ENCODE measurements around the gene CENPH. TPM values are rescaled to one million over a fixed set of nuclear protein-coding genes. Genes with fewer than 3 reads are reported as not detected.

CENPH gene
- total and polyA plus RNA-seq, 2 of the 13 experiments (the other 11 are each of a cell fraction or from before 2014, with no cell fraction given) = 11.2 to 28.8 TPM

- TF ChIP-seq ZNF362 (CRISPR knock-in tag; IDR thresholded peaks at IDR 0.05; ENCODE audit: borderline replicate concordance) = no peak
- peak; percentile 91 for TF ChIP-seq POLR2G (IDR thresholded peaks at IDR 0.05; ENCODE audit: low read depth, low read length)
- TF ChIP-seq CCAR2 (optimal IDR thresholded peaks at IDR 0.05; ENCODE audit: low read depth, low read length) = no peak
- TF ChIP-seq FIP1L1 (IDR thresholded peaks at IDR 0.05; ENCODE audit: borderline replicate concordance, insufficient read depth, low read depth, low read length) = no peak
- peak; percentile 67; the same call in 1 of the 2 replicates for TF ChIP-seq ZNF574 (CRISPR knock-in tag; IDR thresholded peaks at IDR 0.05)
- peak; percentile 69 for TF ChIP-seq HOXA3 (CRISPR knock-in tag; IDR thresholded peaks at IDR 0.05)
- TF ChIP-seq ZNF280B (CRISPR knock-in tag; IDR thresholded peaks at IDR 0.05; ENCODE audit: borderline replicate concordance) = 0 out of 2 replicates have a peak, but pooled peaks have one; percentile 68
- no peak for TF ChIP-seq ZFAT (CRISPR knock-in tag; conservative IDR thresholded peaks at IDR 0.05)
- TF ChIP-seq KDM6A (CRISPR knock-in tag; IDR thresholded peaks at IDR 0.05; ENCODE audit: low read depth) = no peak
- 0 out of 2 replicates have a peak, but pooled peaks have one; percentile 20 for TF ChIP-seq ZNF543 (CRISPR knock-in tag; IDR thresholded peaks at IDR 0.05)
- TF ChIP-seq MXD3 (CRISPR knock-in tag; IDR thresholded peaks at IDR 0.05) = peak; percentile 77
- no peak; the same call in 1 of the 2 replicates for TF ChIP-seq ZSCAN29 (CRISPR knock-in tag; conservative IDR thresholded peaks at IDR 0.05)
- 0 out of 2 replicates have a peak, but pooled peaks have one; percentile 63 for TF ChIP-seq ZNF253 (CRISPR knock-in tag; IDR thresholded peaks at IDR 0.05; ENCODE audit: borderline replicate concordance)
- no peak for TF ChIP-seq MTA3 (CRISPR knock-in tag; IDR thresholded peaks at IDR 0.05)
- TF ChIP-seq SAP130 (CRISPR knock-in tag; IDR thresholded peaks at IDR 0.05; ENCODE audit: low read depth) = peak; percentile 100
- TF ChIP-seq ELF3 (CRISPR knock-in tag; IDR thresholded peaks at IDR 0.05) = peak; percentile 82; the same call in 1 of the 2 replicates
- peak; percentile 68; the same call in 1 of the 2 replicates for TF ChIP-seq ZNF292 (CRISPR knock-in tag; IDR thresholded peaks at IDR 0.05; ENCODE audit: borderline replicate concordance, low read depth)
- TF ChIP-seq JUN (CRISPR knock-in tag; IDR thresholded peaks at IDR 0.05) = no peak
- TF ChIP-seq ZNF749 (CRISPR knock-in tag; IDR thresholded peaks at IDR 0.05; ENCODE audit: borderline replicate concordance) = no peak
- TF ChIP-seq TFE3 (CRISPR knock-in tag; IDR thresholded peaks at IDR 0.05) = peak; percentile 81; the same call in 1 of the 2 replicates
- peak; percentile 46; the same call in 1 of the 2 replicates for TF ChIP-seq KDM4B (CRISPR knock-in tag; IDR thresholded peaks at IDR 0.05)
- TF ChIP-seq ZNF577 (CRISPR knock-in tag; IDR thresholded peaks at IDR 0.05; ENCODE audit: borderline replicate concordance, low read depth) = no peak
Observed at GRCh38 chr5:69234457-69235268, 45.3 kb downstream of the CENPH start, which contains the start of gene CDK7 (continued).

All from HepG2 (cell line).